Thyroid gland (tissue), 4 donors: Measurements from ENCODE around the gene SPR. TPM values are rescaled to one million over a fixed set of nuclear protein-coding genes. Genes with fewer than 3 reads are reported as not detected.
"Not testable (repeated sequence)": the region's sequence is repeated elsewhere in the genome, so short reads cannot be mapped to it uniquely, and the experiment has no call there.

ENCODE experiments used
- DNase-seq, 2 donors: peaks; one replicate each; pipeline ENCODE4 v3.0.0-alpha.2; 2019
- H3K27ac ChIP-seq, 3 donors: fragments of 200-600 bp; sonication (generic); 1 replicate in 2 of 3; 2 replicates in 1 of 3; pipeline ENCODE4 v1.5.1; 2016 to 2019; ENCODE audit warnings: mild to moderate bottlenecking in 1 of 3, moderate library complexity in 1 of 3
- H3K27me3 ChIP-seq: fragments of 200-600 bp; sonication (generic); one replicate; pipeline ENCODE4 v1.5.1; 2019
- H3K36me3 ChIP-seq, 2 donors: fragments of 200-600 bp; sonication (generic); one replicate each; pipeline ENCODE4 v1.5.1; 2016 to 2019
- H3K4me1 ChIP-seq, 2 donors: fragments of 200-600 bp; sonication (generic); one replicate each; pipeline ENCODE4 v1.5.1; 2017 to 2019
- H3K4me3 ChIP-seq, 3 donors: fragments of 200-600 bp; sonication (generic); replicated peaks in 1 of 3; 1 replicate in 2 of 3; 2 replicates in 1 of 3; pipeline ENCODE4 v1.5.1; 2016; ENCODE audit warnings: mild to moderate bottlenecking in 1 of 3
- H3K9me3 ChIP-seq: fragments of 200-600 bp; sonication (generic); one replicate; pipeline ENCODE4 v1.5.1; 2017
- CTCF ChIP-seq, 6 experiments: fragments of 200-600 bp in 3 of 6; fragments of 450-650 bp in 3 of 6; sonication (generic) in 3 of 6; IDR thresholded peaks; one replicate each; pipeline ENCODE4 v1.5.1; 2016 to 2019; ENCODE audit warnings: antibody characterized with exemption in 6 of 6, mild to moderate bottlenecking in 2 of 6, inconsistent platforms in 1 of 6, moderate library complexity in 1 of 6
- POLR2A ChIP-seq, 2 donors: fragments of 450-650 bp; IDR thresholded peaks; one replicate each; pipeline ENCODE4 v1.6.1; 2017; ENCODE audit warnings: antibody characterized with exemption in 2 of 2, mild to moderate bottlenecking in 2 of 2, moderate library complexity in 1 of 2
- WGBS, 2 donors: methylation state at CpG; one replicate each; pipeline ENCODE4 v1.1.5; 2017; 5-methylcytosine and 5-hydroxymethylcytosine counted together
- intact Hi-C: fragments of 100-400 bp; cut with DNase I; formaldehyde crosslinking; loops from one replicate; pipeline ENCODE4 v1.15.1; 2023
- total RNA-seq, 4 donors: library from RNA; depleted of rRNA; stranded (reverse); fragments of >200 nt; gene quantifications; one replicate each; pipeline ENCODE4 v1.2.3, GENCODE V29; 2016

SPR gene
- total RNA-seq, 4 donors from 2014 or later = 29.4 to 83.0 (median 55.9) TPM

GRCh38 chr2:72897785-72898584, 10.8 kb downstream of the SPR start:
- intact Hi-C loops = loop anchor here (10.0 kb wide), 1 partner anchor 277 kb away; no protein-coding TSS in a partner anchor
- Histone ChIP-seq H3K27me3 (no peaks in the 10 kb centered on the region), H3K27ac (no peak overlapping the region), H3K4me3 (no peak overlapping the region), H3K4me1 (peaks cover 4 to 8% of the 10 kb centered on the region in 2 donors), H3K36me3 (no peaks in the 10 kb centered on the region), H3K9me3 (no peaks in the 10 kb centered on the region)
- TF ChIP-seq CTCF (IDR thresholded peaks at IDR 0.05) (no peak), POLR2A (IDR thresholded peaks at IDR 0.05) (no peak)
- 61 to 66% methylated on average over 18 of the region's 18 CpGs for WGBS, 2 donors
- DNase-seq = no peak

DNA sequence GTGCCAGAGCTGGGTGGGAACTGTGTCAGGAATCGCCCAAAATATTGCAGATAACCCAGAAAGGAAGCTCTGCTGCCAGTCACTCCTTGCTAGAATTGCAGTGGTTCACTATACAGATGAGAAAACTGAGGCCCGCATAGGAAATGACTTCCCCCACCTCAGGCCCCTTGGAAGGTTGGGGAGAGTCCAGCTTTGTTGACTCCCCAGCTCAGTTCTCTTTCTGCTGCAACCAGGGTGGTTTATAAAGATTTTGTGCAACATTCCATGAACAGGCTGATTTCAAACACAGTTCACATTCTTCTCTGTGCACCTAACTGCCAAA, 11.3 kb downstream of the SPR start:
- TF ChIP-seq POLR2A (IDR thresholded peaks at IDR 0.05) = no peak
- no peak for TF ChIP-seq CTCF (IDR thresholded peaks at IDR 0.05)
- no peaks in the 10 kb centered on the region for H3K27me3 ChIP-seq
- no peaks in the 10 kb centered on the region for H3K36me3 ChIP-seq
- WGBS, 2 donors = 78 to 79% methylated on average over 2 of the region's 2 CpGs
- H3K4me1 ChIP-seq = peaks cover 4 to 8% of the 10 kb centered on the region in 2 donors
- intact Hi-C loops = loop anchor here (10.0 kb wide), 1 partner anchor 276 kb away; no protein-coding TSS in a partner anchor
- no peak overlapping the region for H3K27ac ChIP-seq
- H3K9me3 ChIP-seq = no peaks in the 10 kb centered on the region
- H3K4me3 ChIP-seq = no peak overlapping the region
- DNase-seq = no peak

DNA sequence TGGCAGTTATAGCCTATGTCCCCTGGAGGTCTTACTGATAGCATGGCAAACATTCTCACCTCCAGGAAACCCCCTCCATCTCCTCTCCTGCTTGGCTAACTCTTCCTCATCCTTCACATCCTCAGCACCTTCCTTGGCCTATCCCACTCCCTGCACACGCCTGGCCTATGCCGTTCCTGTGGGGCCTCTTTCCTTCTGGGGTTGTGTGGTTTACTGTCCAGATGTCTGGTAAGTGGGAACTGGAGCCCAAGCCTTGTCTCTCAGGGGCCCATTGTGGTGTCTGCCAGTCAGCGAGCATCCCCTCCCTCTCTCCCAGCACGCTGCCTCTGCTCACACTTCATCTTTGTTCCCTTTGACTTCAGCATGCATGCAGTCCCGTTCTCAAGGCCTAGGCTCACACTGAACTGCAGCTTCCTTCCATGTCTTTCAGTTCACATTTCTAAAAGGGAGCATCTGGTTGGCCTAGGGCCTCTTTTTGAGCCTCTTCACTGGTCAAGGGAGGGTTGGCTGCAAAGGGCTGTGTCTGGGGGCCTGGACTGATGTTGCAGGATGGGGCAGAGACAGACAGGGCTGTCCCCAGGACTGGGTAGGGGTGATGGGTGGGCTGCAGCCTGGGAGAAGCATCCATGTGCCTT, 13.1 kb downstream of the SPR start:
- intact Hi-C loops = no loop called here
- no peak overlapping the region for H3K4me3 ChIP-seq
- H3K27ac ChIP-seq = no peak overlapping the region
- H3K36me3 ChIP-seq = no peaks in the 10 kb centered on the region
- peaks cover 4 to 8% of the 10 kb centered on the region in 2 donors for H3K4me1 ChIP-seq
- DNase-seq = no peak
- TF ChIP-seq CTCF (IDR thresholded peaks at IDR 0.05) (no peak), POLR2A (IDR thresholded peaks at IDR 0.05) (no peak)
- no peaks in the 10 kb centered on the region for H3K9me3 ChIP-seq
- H3K27me3 ChIP-seq = no peaks in the 10 kb centered on the region
- 81 to 89% methylated on average over 5 of the region's 5 CpGs for WGBS, 2 donors

DNA sequence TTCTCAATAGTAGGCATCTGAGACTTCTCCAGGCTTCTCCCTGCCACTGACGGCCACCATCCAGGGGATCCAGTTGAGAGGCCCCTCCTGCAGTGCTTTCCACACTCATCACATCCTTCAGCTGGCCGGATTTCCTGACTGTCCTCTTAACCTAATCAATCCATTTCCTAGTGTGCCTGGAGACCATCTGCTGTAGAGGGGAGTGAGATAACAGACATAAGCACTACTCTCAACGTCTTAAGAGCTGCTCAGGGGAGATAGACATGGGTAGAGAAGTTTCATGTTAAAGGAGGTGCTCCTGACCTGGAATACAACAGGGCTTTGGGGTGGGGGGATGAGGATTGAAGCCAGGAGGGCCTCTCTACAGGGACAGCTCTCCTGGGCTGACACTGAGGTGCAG, 14.2 kb downstream of the SPR start:
- intact Hi-C loops = no loop called here
- no peak for TF ChIP-seq CTCF (IDR thresholded peaks at IDR 0.05)
- TF ChIP-seq POLR2A (IDR thresholded peaks at IDR 0.05) = no peak
- Histone ChIP-seq H3K27me3 (no peaks in the 10 kb centered on the region), H3K9me3 (no peaks in the 10 kb centered on the region), H3K4me1 (no peaks in the 10 kb centered on the region), H3K4me3 (no peak overlapping the region), H3K36me3 (no peaks in the 10 kb centered on the region), H3K27ac (no peak overlapping the region)
- WGBS, 2 donors = 33 to 41% methylated on average over 3 of the region's 3 CpGs
- DNase-seq = no peak

DNA sequence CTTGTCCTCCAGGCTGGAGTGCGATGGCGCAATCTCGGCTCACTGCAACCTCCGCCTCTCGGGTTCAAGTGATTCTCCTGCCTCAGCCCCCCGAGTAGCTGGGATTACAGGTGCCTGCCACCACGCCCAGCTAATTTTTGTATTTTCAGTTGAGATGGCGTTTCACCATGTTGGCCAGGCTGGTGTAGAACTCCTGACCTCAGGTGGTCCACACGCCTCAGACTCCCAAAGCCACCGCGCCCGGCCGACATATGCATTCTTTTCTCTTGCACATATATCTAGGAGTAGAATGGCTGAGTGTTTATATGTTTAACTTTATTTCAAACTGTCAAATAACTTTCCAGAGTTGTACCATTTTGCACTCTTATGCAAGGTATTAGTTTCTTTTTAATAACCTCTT, 20.2 kb downstream of the SPR start:
- H3K9me3 ChIP-seq, DNase-seq, H3K4me3 ChIP-seq, H3K27ac ChIP-seq, intact Hi-C loops, H3K36me3 ChIP-seq, H3K4me1 ChIP-seq: not testable (repeated sequence)
- H3K27me3 ChIP-seq = peaks cover 17% of the 10 kb centered on the region
- 78 to 87% methylated on average over 13 of the region's 13 CpGs for WGBS, 2 donors
